ENCODE measurements around the gene METTL9.
"Not testable (repeated sequence)": the region's sequence is repeated elsewhere in the genome, so short reads cannot be mapped to it uniquely, and the experiment has no call there.

METTL9 gene

GRCh38 chr16:21565507-21565860 lies 33.9 kb upstream of the METTL9 start:
- DNase-seq (ENCODE audit: low read depth in 1 of 2, low spot score in 1 of 2) = no peak
- in situ Hi-C loops (cut with HindIII; ENCODE audit: low pct_unique_long_range_greater_than_20kb, low sequenced_read_pairs) = no loop called here
- TF ChIP-seq JUND (IDR thresholded peaks at IDR 0.05; ENCODE audit: low read depth) = no peak

- in situ Hi-C loops (cut with HindIII; ENCODE audit: low pct_unique_long_range_greater_than_20kb, low sequenced_read_pairs) = no loop called here
- peak in 1 of 2 experiments; percentile 43 for DNase-seq (ENCODE audit: low read depth in 1 of 2, low spot score in 1 of 2)
- no peak for TF ChIP-seq JUND (IDR thresholded peaks at IDR 0.05; ENCODE audit: low read depth)
Measured at GRCh38 chr16:21565861-21566669, 33.3 kb upstream of the METTL9 start.

- DNase-seq (ENCODE audit: low read depth in 1 of 2, low spot score in 1 of 2) = no peak
- in situ Hi-C loops (cut with HindIII; ENCODE audit: low pct_unique_long_range_greater_than_20kb, low sequenced_read_pairs) = no loop called here
- no peak for TF ChIP-seq JUND (IDR thresholded peaks at IDR 0.05; ENCODE audit: low read depth)
Measured at GRCh38 chr16:21566891-21567414, 32.4 kb upstream of the METTL9 start.

- DNase-seq (ENCODE audit: low read depth in 1 of 2, low spot score in 1 of 2); in situ Hi-C loops (cut with HindIII; ENCODE audit: low pct_unique_long_range_greater_than_20kb, low sequenced_read_pairs): not testable (repeated sequence)
Measured at GRCh38 chr16:21567496-21567895, 31.9 kb upstream of the METTL9 start.

- DNase-seq (ENCODE audit: low read depth in 1 of 2, low spot score in 1 of 2) = no peak
- no peak for TF ChIP-seq JUND (IDR thresholded peaks at IDR 0.05; ENCODE audit: low read depth)
- in situ Hi-C loops (cut with HindIII; ENCODE audit: low pct_unique_long_range_greater_than_20kb, low sequenced_read_pairs) = no loop called here
Measured at GRCh38 chr16:21568502-21569189, 30.7 kb upstream of the METTL9 start.

- TF ChIP-seq JUND (IDR thresholded peaks at IDR 0.05; ENCODE audit: low read depth) = no peak
- in situ Hi-C loops (cut with HindIII; ENCODE audit: low pct_unique_long_range_greater_than_20kb, low sequenced_read_pairs) = no loop called here
Measured at GRCh38 chr16:21570676-21571017, 28.7 kb upstream of the METTL9 start.

GRCh38 chr16:21573506-21573905 lies 25.9 kb upstream of the METTL9 start:
- DNase-seq (ENCODE audit: low read depth in 1 of 2, low spot score in 1 of 2); in situ Hi-C loops (cut with HindIII; ENCODE audit: low pct_unique_long_range_greater_than_20kb, low sequenced_read_pairs): not testable (repeated sequence)

More at GRCh38 chr16:21570676-21571017, 28.7 kb upstream of the METTL9 start:
- DNase-seq (ENCODE audit: low read depth in 1 of 2, low spot score in 1 of 2) = no peak

- TF ChIP-seq JUND (IDR thresholded peaks at IDR 0.05; ENCODE audit: low read depth) = no peak
- in situ Hi-C loops (cut with HindIII; ENCODE audit: low pct_unique_long_range_greater_than_20kb, low sequenced_read_pairs) = no loop called here
- DNase-seq (ENCODE audit: low read depth in 1 of 2, low spot score in 1 of 2) = no peak
Measured at GRCh38 chr16:21574372-21574771, 25.0 kb upstream of the METTL9 start.

GRCh38 chr16:21576323-21576722 lies 23.1 kb upstream of the METTL9 start:
- in situ Hi-C loops (cut with HindIII; ENCODE audit: low pct_unique_long_range_greater_than_20kb, low sequenced_read_pairs); DNase-seq (ENCODE audit: low read depth in 1 of 2, low spot score in 1 of 2): not testable (repeated sequence)

GRCh38 chr16:21577487-21577886 lies 21.9 kb upstream of the METTL9 start:
- DNase-seq (ENCODE audit: low read depth in 1 of 2, low spot score in 1 of 2); in situ Hi-C loops (cut with HindIII; ENCODE audit: low pct_unique_long_range_greater_than_20kb, low sequenced_read_pairs): not testable (repeated sequence)

- in situ Hi-C loops (cut with HindIII; ENCODE audit: low pct_unique_long_range_greater_than_20kb, low sequenced_read_pairs); DNase-seq (ENCODE audit: low read depth in 1 of 2, low spot score in 1 of 2): not testable (repeated sequence)
Measured at GRCh38 chr16:21578311-21578710, 21.1 kb upstream of the METTL9 start.

- DNase-seq (ENCODE audit: low read depth in 1 of 2, low spot score in 1 of 2); in situ Hi-C loops (cut with HindIII; ENCODE audit: low pct_unique_long_range_greater_than_20kb, low sequenced_read_pairs): not testable (repeated sequence)
Measured at GRCh38 chr16:21580131-21580530, 19.2 kb upstream of the METTL9 start.

GRCh38 chr16:21580807-21581206 lies 18.6 kb upstream of the METTL9 start:
- in situ Hi-C loops (cut with HindIII; ENCODE audit: low pct_unique_long_range_greater_than_20kb, low sequenced_read_pairs) = no loop called here
- TF ChIP-seq JUND (IDR thresholded peaks at IDR 0.05; ENCODE audit: low read depth) = no peak
- DNase-seq (ENCODE audit: low read depth in 1 of 2, low spot score in 1 of 2) = no peak
